ENCODE measurements around the gene ATP8B1.

GRCh38 chr18:57730146-57730545 lies 73.0 kb downstream of the ATP8B1 start:
- TF ChIP-seq CTCF (conservative IDR thresholded peaks at IDR 0.05; ENCODE audit: low read depth, low read length) (no peak), EZH2 (IDR thresholded peaks at IDR 0.05; ENCODE audit: low read length, unreplicated experiment) (no peak)
